GM18909 (cell line): ENCODE data around the gene CMTM2.
"Not testable (repeated sequence)": the region's sequence is repeated elsewhere in the genome, so short reads cannot be mapped to it uniquely, and the experiment has no call there.

Source experiments
- ATAC-seq: cut with Tn5 transposase; IDR thresholded peaks from one replicate; pipeline ENCODE4 v1.9.1; 2021; ENCODE audit warnings: mild to moderate bottlenecking; ENCODE audit not compliant: unreplicated experiment, poor library complexity

The CMTM2 gene

GRCh38 chr16:66627611-66628378 lies 48.5 kb downstream of the CMTM2 start:
- not testable (repeated sequence) for ATAC-seq

- no peak for ATAC-seq
These were observed 50.6 kb downstream of the CMTM2 start for GRCh38 chr16:66629856-66630255.

DNA sequence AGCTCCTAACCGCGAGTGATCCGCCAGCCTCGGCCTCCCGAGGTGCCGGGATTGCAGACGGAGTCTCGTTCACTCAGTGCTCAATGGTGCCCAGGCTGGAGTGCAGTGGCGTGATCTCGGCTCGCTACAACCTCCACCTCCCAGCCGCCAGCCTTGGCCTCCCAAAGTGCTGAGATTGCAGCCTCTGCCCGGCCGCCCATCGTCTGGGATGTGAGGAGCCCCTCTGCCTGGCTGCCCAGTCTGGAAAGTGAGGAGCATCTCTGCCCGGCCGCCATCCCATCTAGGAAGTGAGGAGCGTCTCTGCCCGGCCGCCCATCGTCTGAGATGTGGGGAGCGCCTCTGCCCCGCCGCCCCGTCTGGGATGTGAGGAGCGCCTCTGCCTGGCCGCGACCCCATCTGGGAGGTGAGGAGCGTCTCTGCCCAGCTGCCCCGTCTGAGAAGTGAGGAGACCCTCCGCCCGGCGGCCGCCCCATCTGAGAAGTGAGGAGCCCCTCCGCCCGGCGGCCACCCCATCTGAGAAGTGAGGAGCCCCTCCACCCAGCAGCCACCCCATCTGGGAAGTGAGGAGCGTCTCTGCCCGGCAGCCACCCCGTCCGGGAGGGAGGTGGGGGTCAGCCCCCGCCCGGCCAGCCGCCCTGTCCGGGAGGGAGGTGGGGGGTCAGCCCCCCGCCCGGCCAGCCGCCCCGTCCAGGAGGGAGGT lies 51.4 kb downstream of the CMTM2 start:
- ATAC-seq: not testable (repeated sequence)

DNA sequence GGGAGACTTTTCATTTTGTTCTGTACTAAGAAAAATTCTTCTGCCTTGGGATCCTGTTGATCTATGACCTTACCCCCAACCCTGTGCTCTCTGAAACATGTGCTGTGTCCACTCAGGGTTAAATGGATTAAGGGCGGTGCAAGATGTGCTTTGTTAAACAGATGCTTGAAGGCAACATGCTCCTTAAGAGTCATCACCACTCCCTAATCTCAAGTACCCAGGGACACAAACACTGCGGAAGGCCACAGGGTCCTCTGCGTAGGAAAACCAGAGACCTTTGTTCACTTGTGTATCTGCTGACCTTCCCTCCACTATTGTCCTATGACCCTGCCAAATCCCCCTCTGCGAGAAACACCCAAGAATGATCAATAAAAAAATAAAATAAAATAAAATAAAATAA lies 52.3 kb downstream of the CMTM2 start:
- ATAC-seq: not testable (repeated sequence)

GRCh38 chr16:66634527-66635196 lies 55.4 kb downstream of the CMTM2 start:
- ATAC-seq: no peak

GRCh38 chr16:66635406-66635805 lies 56.1 kb downstream of the CMTM2 start:
- ATAC-seq: no peak

- ATAC-seq: no peak
These were observed 56.9 kb downstream of the CMTM2 start for GRCh38 chr16:66636199-66636598.

GRCh38 chr16:66637806-66638205 lies 58.5 kb downstream of the CMTM2 start:
- no peak for ATAC-seq
